GM18498 (cell line): ENCODE data around the gene SCMH1.

Experiments used
- ATAC-seq: cut with Tn5 transposase; IDR thresholded peaks from one replicate; pipeline ENCODE4 v1.9.1; 2021; ENCODE audit warnings: mild to moderate bottlenecking, moderate library complexity; ENCODE audit not compliant: unreplicated experiment

SCMH1 gene

DNA sequence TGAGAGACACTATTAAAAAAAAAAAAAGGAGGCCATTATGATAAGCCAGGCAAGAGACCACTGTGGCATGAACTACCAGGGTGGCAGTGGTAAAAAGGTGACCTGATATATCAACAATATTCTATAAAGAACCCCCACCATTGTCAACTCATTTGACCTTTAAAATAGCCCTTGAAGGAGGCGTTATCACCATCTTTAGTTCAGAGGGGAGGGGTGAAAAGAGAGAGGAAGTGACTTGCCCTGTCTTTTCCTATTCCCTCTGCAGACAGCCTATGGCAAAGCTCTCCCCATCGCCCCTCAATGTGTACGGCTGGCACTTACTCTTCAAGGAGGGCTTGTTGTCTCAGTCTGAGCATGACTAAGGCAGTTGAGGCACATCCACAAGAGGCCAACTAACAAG is 208.8 kb downstream of the SCMH1 start:
- no peak for ATAC-seq

DNA sequence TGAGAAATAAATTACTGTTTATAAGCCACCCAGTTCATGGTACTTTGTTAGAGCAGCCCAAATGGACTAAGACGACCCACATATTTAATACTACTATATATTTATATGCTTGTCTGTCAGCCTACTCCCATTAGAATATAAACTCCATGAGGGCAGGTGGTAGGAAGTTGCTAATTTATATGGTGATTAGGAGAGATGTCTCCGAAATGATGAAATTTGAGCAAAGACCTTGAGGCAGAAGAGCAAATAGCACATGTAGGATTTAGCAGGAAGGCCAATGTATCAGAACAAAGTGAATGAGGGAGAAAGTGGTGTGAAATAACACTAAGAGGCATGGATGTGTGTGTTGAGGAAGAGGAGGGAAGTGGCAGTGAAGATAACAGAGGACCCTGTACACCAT is 210.0 kb downstream of the SCMH1 start:
- ATAC-seq: no peak

DNA sequence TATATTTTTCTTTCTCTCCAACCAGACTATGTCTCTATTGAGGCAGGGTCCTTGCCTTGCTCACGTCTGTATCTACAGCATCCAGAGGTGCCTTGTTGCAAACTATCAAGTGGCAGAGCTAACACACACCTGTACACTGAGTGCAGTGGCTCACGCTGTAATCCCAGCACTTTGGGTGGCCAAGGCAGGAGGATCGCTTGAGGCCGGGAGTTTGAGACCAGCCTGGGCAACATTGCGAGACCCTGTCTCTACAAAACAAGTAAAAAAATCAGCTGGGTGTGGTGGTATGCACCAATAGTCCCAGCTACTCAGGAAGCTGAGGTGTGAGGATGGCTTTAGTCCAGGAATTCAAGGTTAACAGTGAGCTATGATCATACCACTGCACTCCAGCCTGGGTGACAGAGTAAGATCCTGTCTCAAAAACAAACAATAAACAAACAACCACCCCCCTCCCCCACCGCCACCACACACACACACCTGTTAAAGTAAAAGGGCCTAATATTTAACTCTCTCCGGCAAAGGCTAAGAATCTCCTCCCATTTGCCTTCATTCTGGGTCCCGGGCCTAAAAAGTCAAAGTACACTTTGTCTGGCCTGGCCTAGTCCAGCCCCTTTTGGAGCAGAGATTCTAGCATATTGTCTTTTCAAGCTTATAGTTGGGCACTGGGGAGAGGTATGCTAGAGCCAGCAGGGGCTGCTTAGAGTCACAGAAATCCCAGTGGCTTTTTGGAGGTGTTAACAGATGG is 211.1 kb downstream of the SCMH1 start:
- ATAC-seq: no peak

GRCh38 chr1:41028034-41028642 is 214.0 kb downstream of the SCMH1 start:
- ATAC-seq: no peak

DNA sequence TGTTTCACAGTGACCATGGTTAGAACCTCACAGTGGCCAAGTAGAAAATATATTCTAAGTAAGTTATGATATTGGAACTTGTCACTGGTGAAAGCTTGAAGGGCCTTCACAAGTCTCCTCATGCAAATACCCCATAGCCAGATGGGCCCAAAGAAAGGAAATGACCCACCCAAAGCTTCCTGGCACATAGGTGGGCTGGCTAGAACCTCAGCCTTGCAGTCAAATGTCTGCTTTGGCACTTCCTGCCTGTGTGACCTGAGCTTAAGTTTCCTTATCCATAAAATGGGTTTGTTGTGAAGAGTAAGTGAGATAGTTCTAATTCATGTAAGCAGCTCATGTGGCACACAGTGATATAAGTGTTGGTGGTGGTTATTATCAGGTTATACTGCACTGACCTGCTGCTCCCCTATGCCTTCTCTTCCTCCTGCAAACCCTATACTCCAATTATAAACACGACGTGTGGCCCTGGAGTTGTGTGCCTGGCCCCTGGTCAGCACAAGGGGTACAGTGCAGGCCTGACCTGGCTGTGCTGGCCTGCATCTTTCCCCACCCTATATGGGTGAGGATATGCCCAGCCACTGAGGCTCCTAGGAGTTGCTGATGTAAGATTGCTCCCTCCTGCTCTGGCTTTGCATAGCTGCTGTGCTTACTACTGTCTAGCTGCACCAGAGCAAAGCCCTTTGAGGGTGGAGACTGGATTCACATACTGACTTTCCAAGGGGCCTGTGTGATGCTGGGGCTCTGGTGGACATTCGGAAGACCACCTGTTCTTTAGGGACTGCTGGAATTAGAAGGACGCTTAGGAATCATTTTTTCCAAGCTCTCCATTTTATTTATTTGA is 215.9 kb downstream of the SCMH1 start:
- ATAC-seq: no peak

GRCh38 chr1:41024953-41025352 is 217.2 kb downstream of the SCMH1 start:
- ATAC-seq: no peak

GRCh38 chr1:41023279-41023990 is 218.7 kb downstream of the SCMH1 start:
- no peak for ATAC-seq

DNA sequence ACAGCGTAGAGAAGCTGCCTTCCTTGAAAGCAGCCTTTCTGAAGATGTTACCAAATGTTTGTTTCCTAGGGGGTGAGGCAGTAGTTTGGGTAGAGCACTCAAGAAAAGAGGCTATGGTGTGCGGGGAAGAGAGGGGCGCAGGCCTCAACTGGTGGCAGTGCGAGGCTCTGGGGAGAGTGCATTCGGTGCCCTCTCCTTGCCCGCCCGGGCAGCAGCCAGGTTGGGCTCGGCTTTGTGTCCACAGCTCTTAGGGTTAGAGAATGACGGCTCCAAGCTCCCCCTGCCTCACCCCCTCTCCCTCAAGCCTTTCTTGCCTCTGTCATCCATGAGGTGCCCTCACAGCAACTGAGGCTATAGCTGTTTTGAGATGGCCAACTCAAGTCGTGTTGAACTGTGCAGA is 219.7 kb downstream of the SCMH1 start:
- no peak for ATAC-seq

GRCh38 chr1:41021526-41022308 is 220.4 kb downstream of the SCMH1 start, which contains the start of gene SLFNL1:
TSS of gene SLFNL1 (minus strand) at chr1:41021725. CDS start at chr1:41020660, 1,065 bp downstream.
- ATAC-seq: no peak

DNA sequence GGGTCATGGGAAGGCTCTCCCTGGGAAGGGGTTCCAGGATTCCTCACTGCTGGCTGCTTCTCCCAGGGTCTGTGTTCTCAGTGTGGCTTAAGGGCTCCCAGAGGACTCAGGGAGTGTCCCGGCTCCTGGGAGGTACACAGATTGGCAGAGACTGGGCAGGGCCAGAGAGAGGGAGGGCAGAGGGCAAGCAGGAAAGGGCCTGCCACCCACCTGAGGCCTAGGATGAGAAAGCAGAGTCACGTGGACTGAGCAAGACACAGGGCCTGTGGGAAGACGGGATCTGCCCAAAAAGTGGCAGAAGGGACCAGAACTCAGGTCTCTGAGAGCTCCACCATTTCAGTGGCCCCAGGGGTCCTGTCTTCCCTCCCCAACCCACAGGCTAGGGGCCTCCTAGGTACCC is 221.5 kb downstream of the SCMH1 start:
- no peak for ATAC-seq

- no peak for ATAC-seq
Observed at GRCh38 chr1:41020109-41020576, 222.0 kb downstream of the SCMH1 start.

- ATAC-seq: no peak
Observed at GRCh38 chr1:41019353-41019745, 222.8 kb downstream of the SCMH1 start.

DNA sequence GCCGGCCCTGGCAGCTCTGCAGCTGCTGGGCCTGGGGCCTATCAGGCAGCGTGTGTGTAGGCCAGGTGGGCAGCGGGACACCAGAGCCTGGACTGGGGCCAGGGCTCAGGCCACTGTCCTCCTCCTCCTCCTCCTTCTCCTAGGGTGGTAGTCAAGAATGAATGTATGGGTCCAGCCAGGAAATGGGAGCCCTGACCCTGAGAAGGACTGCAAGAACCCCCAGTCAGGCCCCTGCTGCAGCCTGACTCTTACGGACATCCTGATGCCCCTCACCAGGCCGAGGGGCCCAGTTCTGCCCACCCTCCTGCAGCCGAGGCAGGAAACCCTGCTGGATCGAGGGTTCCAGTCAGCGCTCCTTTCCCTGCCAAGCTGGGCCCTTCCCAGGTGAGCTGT is 224.1 kb downstream of the SCMH1 start:
- no peak for ATAC-seq

DNA sequence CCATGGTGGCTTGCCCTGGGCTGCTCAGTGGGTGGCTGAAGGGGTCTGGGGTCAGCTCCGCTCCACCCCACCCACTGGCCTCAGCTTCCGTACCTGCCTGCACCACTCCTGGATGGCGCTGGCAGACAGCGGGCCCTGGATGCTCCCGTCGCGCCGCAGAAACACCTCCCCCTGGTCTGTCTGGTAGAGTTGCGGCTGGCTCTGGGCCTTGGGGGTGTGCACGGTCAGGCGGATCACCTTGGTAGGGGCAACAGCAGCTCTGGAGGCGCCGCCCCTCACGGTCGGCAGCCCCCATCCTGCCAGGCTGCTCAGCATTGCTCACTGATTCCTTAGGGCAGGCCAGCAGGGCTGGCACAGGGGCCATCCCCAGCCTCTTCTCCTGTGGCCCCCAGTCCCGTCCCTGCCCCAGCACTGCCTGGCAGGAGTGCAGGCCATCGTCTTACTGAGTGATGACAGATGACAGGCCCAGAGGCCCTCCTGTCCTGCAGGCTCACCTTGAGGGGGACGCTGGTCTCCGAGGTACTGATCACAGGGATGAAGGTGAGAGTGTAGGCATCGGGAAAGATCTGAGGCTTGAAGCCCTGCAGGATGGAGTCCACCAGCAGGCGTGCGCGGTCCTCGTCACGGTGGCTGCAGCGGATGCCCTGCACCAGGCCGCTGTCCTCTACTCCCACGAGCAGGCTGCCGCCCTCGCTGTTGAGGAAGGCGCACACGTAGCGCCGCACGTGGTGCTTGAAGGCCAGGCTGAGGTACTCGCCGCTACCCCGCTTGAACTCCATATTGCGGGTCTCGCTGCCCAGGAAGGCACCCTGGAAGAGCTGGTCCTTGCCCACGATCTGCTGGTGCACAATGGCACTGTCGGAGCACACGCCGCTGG is 224.7 kb downstream of the SCMH1 start:
- ATAC-seq: no peak

DNA sequence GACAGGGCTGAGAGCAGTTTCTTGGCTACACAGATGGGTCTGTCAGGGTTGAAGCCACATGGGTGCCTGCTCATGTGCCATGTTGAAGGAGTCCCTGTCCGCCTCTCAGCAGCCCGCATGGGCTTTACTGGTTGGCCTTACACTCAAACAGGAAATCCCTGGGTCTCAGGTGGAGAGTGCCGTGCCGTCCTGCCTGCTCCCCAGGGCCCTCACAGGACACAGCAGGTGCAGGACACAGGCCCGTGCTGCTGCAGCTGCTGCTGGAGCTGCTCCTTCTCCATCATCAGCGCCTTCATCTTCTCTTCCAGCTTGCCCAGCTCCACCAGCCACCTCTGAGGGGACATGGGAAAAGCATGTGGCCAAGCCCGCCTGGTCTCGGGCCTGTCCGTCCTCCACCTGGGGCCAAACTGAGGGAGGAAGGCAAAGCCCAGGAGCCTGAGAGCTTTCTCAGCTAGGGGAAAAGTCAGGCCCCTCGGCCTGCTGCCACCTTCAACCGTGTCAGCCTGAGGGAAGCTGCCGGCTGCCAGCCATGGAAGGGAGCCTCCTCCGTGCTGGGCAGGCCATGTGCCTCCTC is 226.1 kb downstream of the SCMH1 start:
- ATAC-seq: no peak

- no peak for ATAC-seq
Observed at GRCh38 chr1:41015281-41015896, 226.7 kb downstream of the SCMH1 start.

DNA sequence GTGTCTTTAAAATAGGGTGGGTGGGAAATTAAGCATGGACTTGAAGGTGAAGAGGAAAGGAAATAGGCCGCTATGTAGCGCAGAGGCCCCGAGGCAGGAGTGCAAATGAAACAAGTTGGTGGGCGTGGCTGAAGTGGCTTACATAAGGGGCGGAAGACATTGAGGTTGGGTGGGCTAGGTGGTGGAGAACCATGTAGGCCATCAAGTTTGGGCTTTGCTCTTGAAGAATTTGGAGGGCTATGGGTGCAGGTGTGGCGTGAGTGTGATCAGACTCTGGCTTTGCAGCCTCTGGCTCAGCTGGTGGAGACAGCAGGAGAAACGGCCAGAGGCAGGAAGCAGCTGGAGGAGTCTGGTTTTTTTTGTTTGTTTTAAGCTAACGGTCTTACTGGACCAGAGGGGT is 227.2 kb downstream of the SCMH1 start:
- no peak for ATAC-seq

DNA sequence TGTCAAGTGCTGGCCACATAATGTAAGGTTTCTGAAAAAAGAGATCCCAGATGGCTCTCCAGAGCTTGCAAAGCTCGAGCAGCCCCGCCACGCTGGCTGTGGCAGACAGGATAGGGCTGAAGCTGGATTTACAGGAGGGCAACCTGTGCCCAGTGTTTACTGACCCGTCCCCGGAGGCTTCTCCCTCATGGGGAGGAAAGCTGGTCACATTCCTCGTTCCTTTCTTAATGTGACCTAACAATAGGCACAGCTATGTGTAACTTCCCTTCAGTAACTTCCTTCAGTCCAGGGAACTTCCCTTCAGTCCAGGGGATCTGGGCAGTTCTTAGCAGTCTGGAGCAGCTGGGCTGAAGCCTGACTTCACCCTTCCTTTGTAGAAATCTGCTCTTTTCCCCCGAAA is 228.3 kb downstream of the SCMH1 start:
- ATAC-seq: no peak

- ATAC-seq: no peak
Observed at GRCh38 chr1:41013024-41013423, 229.1 kb downstream of the SCMH1 start.
